ENCODE data around the gene PNPO. TPM values are rescaled to one million over a fixed set of nuclear protein-coding genes. Genes with fewer than 3 reads are reported as not detected.

Gene PNPO
- total RNA-seq, 1 experiment from 2014 or later: 12.3 TPM

DNA sequence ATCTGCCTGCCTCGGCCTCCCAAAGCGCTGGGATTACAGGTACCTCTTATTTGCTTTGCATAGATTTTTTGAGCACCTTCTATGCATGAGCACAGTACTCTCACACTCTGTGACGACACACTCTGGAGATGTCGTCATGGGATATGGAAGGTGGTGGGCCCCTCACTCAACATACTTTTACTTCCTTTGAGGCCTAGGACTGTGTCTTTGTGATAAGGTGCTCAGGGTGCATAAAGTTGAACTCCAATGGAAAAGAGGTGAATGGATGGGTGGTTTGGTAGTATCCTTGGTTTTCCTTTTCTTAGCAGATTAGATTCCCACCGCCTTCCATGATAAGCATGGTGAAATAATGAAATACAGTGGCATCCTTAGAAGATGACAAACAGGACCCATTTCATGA is 23.5 kb downstream of the PNPO start:
- BruUV-seq (replicated peaks): no TSS peak
- Histone ChIP-seq H3K4me3 (ENCODE audit: low read depth, low read length, poor library complexity, severe bottlenecking) (no peak overlapping the region), H3K36me3 (ENCODE audit: insufficient read depth, low read length, poor library complexity, severe bottlenecking) (no peaks in the 10 kb centered on the region), H3K27ac (ENCODE audit: low read depth, low read length, poor library complexity, severe bottlenecking) (no peak overlapping the region), H3K4me1 (ENCODE audit: insufficient read depth, low read length, poor library complexity, severe bottlenecking) (no peaks in the 10 kb centered on the region), H3K9me3 (ENCODE audit: low read depth, low read length, poor library complexity, severe bottlenecking) (no peaks in the 10 kb centered on the region), H3K27me3 (replicated peaks; ENCODE audit: insufficient read depth, low read depth, low read length, poor library complexity) (no peaks in the 10 kb centered on the region)
- TF ChIP-seq, protein P1, sequence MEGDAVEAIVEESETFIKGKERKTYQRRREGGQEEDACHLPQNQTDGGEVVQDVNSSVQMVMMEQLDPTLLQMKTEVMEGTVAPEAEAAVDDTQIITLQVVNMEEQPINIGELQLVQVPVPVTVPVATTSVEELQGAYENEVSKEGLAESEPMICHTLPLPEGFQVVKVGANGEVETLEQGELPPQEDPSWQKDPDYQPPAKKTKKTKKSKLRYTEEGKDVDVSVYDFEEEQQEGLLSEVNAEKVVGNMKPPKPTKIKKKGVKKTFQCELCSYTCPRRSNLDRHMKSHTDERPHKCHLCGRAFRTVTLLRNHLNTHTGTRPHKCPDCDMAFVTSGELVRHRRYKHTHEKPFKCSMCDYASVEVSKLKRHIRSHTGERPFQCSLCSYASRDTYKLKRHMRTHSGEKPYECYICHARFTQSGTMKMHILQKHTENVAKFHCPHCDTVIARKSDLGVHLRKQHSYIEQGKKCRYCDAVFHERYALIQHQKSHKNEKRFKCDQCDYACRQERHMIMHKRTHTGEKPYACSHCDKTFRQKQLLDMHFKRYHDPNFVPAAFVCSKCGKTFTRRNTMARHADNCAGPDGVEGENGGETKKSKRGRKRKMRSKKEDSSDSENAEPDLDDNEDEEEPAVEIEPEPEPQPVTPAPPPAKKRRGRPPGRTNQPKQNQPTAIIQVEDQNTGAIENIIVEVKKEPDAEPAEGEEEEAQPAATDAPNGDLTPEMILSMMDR (conservative IDR thresholded peaks at IDR 0.05; ENCODE audit: low read depth, low read length): no peak
- no peak for TF ChIP-seq EZH2 (IDR thresholded peaks at IDR 0.05; ENCODE audit: borderline replicate concordance, low read depth, low read length, poor library complexity, severe bottlenecking)
- intact Hi-C loops (cut with micrococcal nuclease; ENCODE audit: unreplicated experiment): no loop called here
- CTCF ChIA-PET: no interaction called here
- POLR2A ChIA-PET (ENCODE audit: low non-redundant PET): no interaction called here
- no peak for DNase-seq (ENCODE audit: low spot score)

DNA sequence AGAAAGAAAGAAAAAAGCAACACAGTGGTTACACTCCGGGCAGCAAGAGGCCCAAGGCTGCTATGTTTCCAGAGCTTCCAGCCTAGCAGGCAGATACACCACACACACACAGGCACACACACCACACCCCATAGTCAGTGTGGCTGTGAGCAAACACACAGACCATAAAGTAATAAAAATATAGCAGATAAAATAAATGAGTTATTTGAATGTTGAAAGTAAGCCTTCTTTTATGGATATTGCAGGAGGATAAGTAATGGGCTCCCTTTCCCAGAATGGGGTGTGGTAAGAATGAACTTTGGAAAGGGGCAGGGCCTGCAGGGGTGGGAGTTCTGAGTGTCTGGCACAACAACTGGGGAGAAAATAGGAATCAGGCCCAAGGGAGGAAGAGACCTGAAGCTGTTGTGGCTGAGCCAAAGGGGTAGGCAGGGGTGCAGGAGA is 24.7 kb downstream of the PNPO start:
- ChIA-PET POLR2A (ENCODE audit: low non-redundant PET) (no interaction called here), CTCF (no interaction called here)
- intact Hi-C loops (cut with micrococcal nuclease; ENCODE audit: unreplicated experiment): no loop called here

DNA sequence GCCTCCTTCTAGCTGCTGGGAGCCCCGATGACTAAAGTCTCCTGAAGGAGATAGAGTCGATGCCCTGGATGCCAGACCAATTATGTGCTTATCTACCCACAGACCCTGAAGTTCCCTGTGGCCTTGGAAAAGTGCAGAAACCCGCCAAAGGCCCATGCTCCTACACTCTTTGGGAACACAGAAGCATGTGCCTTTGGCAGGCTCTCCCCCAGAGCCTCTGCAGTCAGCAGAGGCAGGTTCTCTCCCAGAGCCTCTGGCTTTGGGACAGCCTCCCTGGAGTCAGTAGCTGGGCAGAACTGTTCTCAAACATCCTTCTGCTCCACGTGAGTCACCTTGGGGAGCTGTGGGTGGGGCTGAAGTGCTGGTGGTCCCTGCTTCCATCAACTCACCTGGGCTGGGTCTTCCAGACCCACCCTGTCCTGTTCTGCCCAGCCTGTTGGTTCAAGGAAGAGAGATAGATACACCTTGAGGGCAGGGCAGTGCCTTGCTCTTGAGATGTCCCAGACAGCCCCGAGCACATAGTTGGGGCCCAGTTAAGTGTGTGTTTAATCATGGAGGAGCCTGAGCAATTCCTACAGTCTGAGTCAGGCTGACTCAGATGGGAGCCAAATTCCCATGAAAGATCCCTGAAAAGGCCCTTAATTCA is 26.4 kb downstream of the PNPO start:
- H3K4me3 ChIP-seq (ENCODE audit: low read depth, low read length, poor library complexity, severe bottlenecking): no peak overlapping the region
- no peaks in the 10 kb centered on the region for H3K36me3 ChIP-seq (ENCODE audit: insufficient read depth, low read length, poor library complexity, severe bottlenecking)
- DNase-seq (ENCODE audit: low spot score): no peak
- BruUV-seq (replicated peaks): no TSS peak
- ChIA-PET POLR2A (ENCODE audit: low non-redundant PET) (no interaction called here), CTCF (no interaction called here)
- H3K9me3 ChIP-seq (ENCODE audit: low read depth, low read length, poor library complexity, severe bottlenecking): no peaks in the 10 kb centered on the region
- H3K27ac ChIP-seq (ENCODE audit: low read depth, low read length, poor library complexity, severe bottlenecking): no peak overlapping the region
- intact Hi-C loops (cut with micrococcal nuclease; ENCODE audit: unreplicated experiment): no loop called here
- peaks cover 8% of the 10 kb centered on the region for H3K4me1 ChIP-seq (ENCODE audit: insufficient read depth, low read length, poor library complexity, severe bottlenecking)
- TF ChIP-seq, protein P1 (conservative IDR thresholded peaks at IDR 0.05; ENCODE audit: low read depth, low read length): no peak
- no peak for TF ChIP-seq EZH2 (IDR thresholded peaks at IDR 0.05; ENCODE audit: borderline replicate concordance, low read depth, low read length, poor library complexity, severe bottlenecking)
- H3K27me3 ChIP-seq (replicated peaks; ENCODE audit: insufficient read depth, low read depth, low read length, poor library complexity): no peaks in the 10 kb centered on the region

More for the DNA sequence above, 24.7 kb downstream of the PNPO start:
- no peaks in the 10 kb centered on the region for H3K27me3 ChIP-seq (replicated peaks; ENCODE audit: insufficient read depth, low read depth, low read length, poor library complexity)
- no peak overlapping the region for H3K27ac ChIP-seq (ENCODE audit: low read depth, low read length, poor library complexity, severe bottlenecking)
- no TSS peak for BruUV-seq (replicated peaks)
- H3K9me3 ChIP-seq (ENCODE audit: low read depth, low read length, poor library complexity, severe bottlenecking): no peaks in the 10 kb centered on the region
- DNase-seq (ENCODE audit: low spot score): no peak
- H3K4me1 ChIP-seq (ENCODE audit: insufficient read depth, low read length, poor library complexity, severe bottlenecking): peaks cover 3% of the 10 kb centered on the region
- no peaks in the 10 kb centered on the region for H3K36me3 ChIP-seq (ENCODE audit: insufficient read depth, low read length, poor library complexity, severe bottlenecking)
- no peak for TF ChIP-seq EZH2 (IDR thresholded peaks at IDR 0.05; ENCODE audit: borderline replicate concordance, low read depth, low read length, poor library complexity, severe bottlenecking)
- TF ChIP-seq, protein P1 (conservative IDR thresholded peaks at IDR 0.05; ENCODE audit: low read depth, low read length): no peak
- H3K4me3 ChIP-seq (ENCODE audit: low read depth, low read length, poor library complexity, severe bottlenecking): no peak overlapping the region
